Measurements from ENCODE around the gene MAPKAPK2.

Gene MAPKAPK2

GRCh38 chr1:206651958-206652890 is 32.5 kb upstream of the MAPKAPK2 start:
- H3K9me3 ChIP-seq (ENCODE audit: control insufficient read depth, low read depth, low read length): no peaks in the 10 kb centered on the region
- H3K36me3 ChIP-seq (ENCODE audit: control insufficient read depth, low read depth, low read length): peaks cover 2% of the 10 kb centered on the region
- H3K27ac ChIP-seq (ENCODE audit: low read length): no peak overlapping the region
- H3K9ac ChIP-seq (ENCODE audit: low read length): no peak overlapping the region
- no peaks in the 10 kb centered on the region for H3K4me1 ChIP-seq (ENCODE audit: control insufficient read depth, low read depth, low read length)
- H3K27me3 ChIP-seq (ENCODE audit: control insufficient read depth, insufficient read depth, low read length): peaks cover 6% of the 10 kb centered on the region
- H3K4me3 ChIP-seq (ENCODE audit: low read length): no peak overlapping the region

GRCh38 chr1:206653715-206654459 is 30.8 kb upstream of the MAPKAPK2 start:
- Histone ChIP-seq H3K4me3 (ENCODE audit: low read length) (no peak overlapping the region), H3K9ac (ENCODE audit: low read length) (no peak overlapping the region), H3K27me3 (ENCODE audit: control insufficient read depth, insufficient read depth, low read length) (peaks cover 15% of the 10 kb centered on the region), H3K36me3 (ENCODE audit: control insufficient read depth, low read depth, low read length) (no peaks in the 10 kb centered on the region), H3K9me3 (ENCODE audit: control insufficient read depth, low read depth, low read length) (no peaks in the 10 kb centered on the region), H3K27ac (ENCODE audit: low read length) (no peak overlapping the region), H3K4me1 (ENCODE audit: control insufficient read depth, low read depth, low read length) (peaks cover 9% of the 10 kb centered on the region)

- H3K36me3 ChIP-seq (ENCODE audit: control insufficient read depth, low read depth, low read length): no peaks in the 10 kb centered on the region
- no peak overlapping the region for H3K27ac ChIP-seq (ENCODE audit: low read length)
- peaks cover 11% of the 10 kb centered on the region for H3K4me1 ChIP-seq (ENCODE audit: control insufficient read depth, low read depth, low read length)
- peaks cover 15% of the 10 kb centered on the region for H3K27me3 ChIP-seq (ENCODE audit: control insufficient read depth, insufficient read depth, low read length)
- H3K9ac ChIP-seq (ENCODE audit: low read length): no peak overlapping the region
- H3K4me3 ChIP-seq (ENCODE audit: low read length): no peak overlapping the region
- H3K9me3 ChIP-seq (ENCODE audit: control insufficient read depth, low read depth, low read length): no peaks in the 10 kb centered on the region
Measured at GRCh38 chr1:206654828-206655227, 29.9 kb upstream of the MAPKAPK2 start.

GRCh38 chr1:206655471-206655882 is 29.2 kb upstream of the MAPKAPK2 start:
- Histone ChIP-seq H3K36me3 (ENCODE audit: control insufficient read depth, low read depth, low read length) (no peaks in the 10 kb centered on the region), H3K4me1 (ENCODE audit: control insufficient read depth, low read depth, low read length) (peaks cover 11% of the 10 kb centered on the region), H3K9ac (ENCODE audit: low read length) (no peak overlapping the region), H3K27ac (ENCODE audit: low read length) (no peak overlapping the region), H3K27me3 (ENCODE audit: control insufficient read depth, insufficient read depth, low read length) (peaks cover 15% of the 10 kb centered on the region), H3K4me3 (ENCODE audit: low read length) (no peak overlapping the region), H3K9me3 (ENCODE audit: control insufficient read depth, low read depth, low read length) (no peaks in the 10 kb centered on the region)

GRCh38 chr1:206656936-206657335 is 27.8 kb upstream of the MAPKAPK2 start:
- Histone ChIP-seq H3K9me3 (ENCODE audit: control insufficient read depth, low read depth, low read length) (no peaks in the 10 kb centered on the region), H3K4me1 (ENCODE audit: control insufficient read depth, low read depth, low read length) (peaks cover 11% of the 10 kb centered on the region), H3K27ac (ENCODE audit: low read length) (no peak overlapping the region), H3K36me3 (ENCODE audit: control insufficient read depth, low read depth, low read length) (no peaks in the 10 kb centered on the region), H3K4me3 (ENCODE audit: low read length) (no peak overlapping the region), H3K27me3 (ENCODE audit: control insufficient read depth, insufficient read depth, low read length) (peaks cover 15% of the 10 kb centered on the region), H3K9ac (ENCODE audit: low read length) (no peak overlapping the region)

GRCh38 chr1:206657751-206658150 is 27.0 kb upstream of the MAPKAPK2 start:
- H3K9me3 ChIP-seq (ENCODE audit: control insufficient read depth, low read depth, low read length): no peaks in the 10 kb centered on the region
- H3K27me3 ChIP-seq (ENCODE audit: control insufficient read depth, insufficient read depth, low read length): peaks cover 19% of the 10 kb centered on the region
- H3K9ac ChIP-seq (ENCODE audit: low read length): no peak overlapping the region
- H3K4me1 ChIP-seq (ENCODE audit: control insufficient read depth, low read depth, low read length): peaks cover 11% of the 10 kb centered on the region
- no peak overlapping the region for H3K27ac ChIP-seq (ENCODE audit: low read length)
- H3K36me3 ChIP-seq (ENCODE audit: control insufficient read depth, low read depth, low read length): no peaks in the 10 kb centered on the region
- peak overlapping the region; percentile 39 for H3K4me3 ChIP-seq (ENCODE audit: low read length)

GRCh38 chr1:206658264-206658980 is 26.3 kb upstream of the MAPKAPK2 start:
- Histone ChIP-seq H3K9ac (ENCODE audit: low read length) (no peak overlapping the region), H3K27me3 (ENCODE audit: control insufficient read depth, insufficient read depth, low read length) (peaks cover 26% of the 10 kb centered on the region), H3K36me3 (ENCODE audit: control insufficient read depth, low read depth, low read length) (no peaks in the 10 kb centered on the region), H3K27ac (ENCODE audit: low read length) (no peak overlapping the region), H3K4me1 (ENCODE audit: control insufficient read depth, low read depth, low read length) (peaks cover 11% of the 10 kb centered on the region), H3K9me3 (ENCODE audit: control insufficient read depth, low read depth, low read length) (no peaks in the 10 kb centered on the region), H3K4me3 (ENCODE audit: low read length) (peak overlapping the region; percentile 39)

- H3K36me3 ChIP-seq (ENCODE audit: control insufficient read depth, low read depth, low read length): no peaks in the 10 kb centered on the region
- no peak overlapping the region for H3K9ac ChIP-seq (ENCODE audit: low read length)
- H3K27me3 ChIP-seq (ENCODE audit: control insufficient read depth, insufficient read depth, low read length): peaks cover 31% of the 10 kb centered on the region
- H3K27ac ChIP-seq (ENCODE audit: low read length): no peak overlapping the region
- H3K4me1 ChIP-seq (ENCODE audit: control insufficient read depth, low read depth, low read length): peaks cover 11% of the 10 kb centered on the region
- no peaks in the 10 kb centered on the region for H3K9me3 ChIP-seq (ENCODE audit: control insufficient read depth, low read depth, low read length)
- H3K4me3 ChIP-seq (ENCODE audit: low read length): no peak overlapping the region
Measured at GRCh38 chr1:206658981-206659273, 25.8 kb upstream of the MAPKAPK2 start.

- no peak overlapping the region for H3K9ac ChIP-seq (ENCODE audit: low read length)
- no peaks in the 10 kb centered on the region for H3K36me3 ChIP-seq (ENCODE audit: control insufficient read depth, low read depth, low read length)
- H3K9me3 ChIP-seq (ENCODE audit: control insufficient read depth, low read depth, low read length): no peaks in the 10 kb centered on the region
- peaks cover 32% of the 10 kb centered on the region for H3K27me3 ChIP-seq (ENCODE audit: control insufficient read depth, insufficient read depth, low read length)
- H3K4me1 ChIP-seq (ENCODE audit: control insufficient read depth, low read depth, low read length): peaks cover 11% of the 10 kb centered on the region
- no peak overlapping the region for H3K27ac ChIP-seq (ENCODE audit: low read length)
- no peak overlapping the region for H3K4me3 ChIP-seq (ENCODE audit: low read length)
Measured at GRCh38 chr1:206660136-206660535, 24.6 kb upstream of the MAPKAPK2 start.

- H3K9me3 ChIP-seq (ENCODE audit: control insufficient read depth, low read depth, low read length): no peaks in the 10 kb centered on the region
- H3K27me3 ChIP-seq (ENCODE audit: control insufficient read depth, insufficient read depth, low read length): peaks cover 32% of the 10 kb centered on the region
Measured at GRCh38 chr1:206661161-206661820, 23.4 kb upstream of the MAPKAPK2 start.

More at GRCh38 chr1:206661161-206661820, 23.4 kb upstream of the MAPKAPK2 start:
- H3K36me3 ChIP-seq (ENCODE audit: control insufficient read depth, low read depth, low read length): no peaks in the 10 kb centered on the region
- peaks cover 11% of the 10 kb centered on the region for H3K4me1 ChIP-seq (ENCODE audit: control insufficient read depth, low read depth, low read length)
- no peak overlapping the region for H3K9ac ChIP-seq (ENCODE audit: low read length)
- no peak overlapping the region for H3K4me3 ChIP-seq (ENCODE audit: low read length)
- no peak overlapping the region for H3K27ac ChIP-seq (ENCODE audit: low read length)

Measured in iPS-18a (cell line).